Daoy (cell line): ENCODE data around the gene ZFP64. TPM values are rescaled to one million over a fixed set of nuclear protein-coding genes. Genes with fewer than 3 reads are reported as not detected.

Source experiments
- DNase-seq: peaks from one replicate; pipeline ENCODE4 v3.0.0-alpha.2; 2015; ENCODE audit warnings: low read depth
- total RNA-seq: library from RNA; depleted of rRNA; stranded (reverse); fragments of >200 nt; shearing (Covaris generic); gene quantifications from 2 replicates; pipeline ENCODE4 v1.2.3, GENCODE V29; 2014

Gene ZFP64
- total RNA-seq, 1 experiment from 2014 or later = 17.8 TPM

DNA sequence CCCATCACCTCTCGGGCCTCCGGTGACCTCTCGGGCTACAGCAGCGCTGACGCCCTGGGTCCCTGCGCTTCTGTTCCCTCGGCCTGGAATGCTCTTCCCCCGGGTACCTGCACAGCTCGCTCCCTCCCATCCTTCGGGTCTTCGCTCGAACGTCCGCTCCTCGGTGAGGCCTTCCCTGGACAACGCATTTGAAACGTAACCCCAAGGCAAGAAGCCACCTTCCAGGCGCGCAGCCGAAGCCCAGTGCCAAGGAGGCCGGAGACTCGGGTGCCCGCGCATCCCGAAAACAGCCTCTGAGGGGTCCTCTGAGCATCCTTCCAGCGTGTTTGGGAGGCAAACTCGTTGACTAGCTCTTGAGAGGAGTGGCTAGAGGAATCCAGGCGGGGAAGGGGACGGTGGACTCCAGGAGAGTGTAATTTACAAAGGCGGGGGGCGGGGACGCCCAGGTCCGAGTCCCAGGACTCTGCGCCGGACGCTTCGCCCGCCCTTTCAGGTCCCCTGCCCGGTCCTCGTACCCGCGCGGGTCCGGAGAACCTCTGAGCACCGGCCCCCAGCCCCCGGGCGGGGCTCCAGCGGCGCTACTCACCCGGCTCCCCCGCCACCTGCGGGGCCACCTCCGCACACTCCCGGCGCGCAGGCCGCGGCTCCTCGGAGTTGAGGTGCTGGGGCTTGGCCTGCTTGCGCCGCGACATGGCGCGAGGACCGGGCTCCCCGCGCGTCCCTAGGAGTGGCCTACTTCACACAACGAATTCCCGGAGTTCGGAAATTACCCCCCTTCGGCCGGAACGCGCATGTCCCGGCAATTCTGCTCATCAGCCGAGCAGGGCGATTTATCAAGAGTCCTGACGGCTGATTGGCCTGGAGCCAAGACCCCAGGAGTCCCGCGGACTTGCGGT is 86.8 kb downstream of the ZFP64 start:
- DNase-seq = peak; percentile 49

DNA sequence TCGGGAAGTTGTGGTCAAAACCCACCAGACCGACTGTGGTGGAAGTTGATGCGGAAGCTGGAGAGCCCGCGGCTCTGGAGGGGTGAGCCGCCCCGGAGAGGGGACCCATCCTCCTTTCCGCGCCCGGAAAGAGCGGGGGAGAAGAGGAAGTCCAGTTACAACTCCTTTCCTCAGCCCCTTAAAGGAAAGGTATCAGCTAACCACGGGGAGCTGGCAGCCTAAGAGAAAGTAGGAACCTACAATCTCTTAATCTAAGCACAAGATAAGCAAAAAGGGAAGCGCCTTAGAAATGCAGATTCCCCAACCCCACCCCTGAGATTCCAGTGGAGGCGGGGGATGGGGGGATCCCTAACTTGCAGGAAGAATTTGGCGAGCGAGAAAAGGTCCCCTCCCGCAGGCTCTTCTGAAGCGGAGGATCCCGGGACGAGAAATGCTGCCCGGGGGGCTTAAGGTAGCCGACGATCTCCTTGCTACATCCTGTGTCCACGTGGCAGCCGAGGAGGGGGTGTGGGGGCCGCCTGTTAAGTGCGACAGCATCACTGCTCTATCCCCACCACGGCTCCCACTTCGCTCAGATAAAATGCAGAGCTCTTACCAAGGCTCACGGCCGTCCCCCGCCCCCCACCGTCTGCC is 87.5 kb downstream of the ZFP64 start:
- peak; percentile 37 for DNase-seq

DNA sequence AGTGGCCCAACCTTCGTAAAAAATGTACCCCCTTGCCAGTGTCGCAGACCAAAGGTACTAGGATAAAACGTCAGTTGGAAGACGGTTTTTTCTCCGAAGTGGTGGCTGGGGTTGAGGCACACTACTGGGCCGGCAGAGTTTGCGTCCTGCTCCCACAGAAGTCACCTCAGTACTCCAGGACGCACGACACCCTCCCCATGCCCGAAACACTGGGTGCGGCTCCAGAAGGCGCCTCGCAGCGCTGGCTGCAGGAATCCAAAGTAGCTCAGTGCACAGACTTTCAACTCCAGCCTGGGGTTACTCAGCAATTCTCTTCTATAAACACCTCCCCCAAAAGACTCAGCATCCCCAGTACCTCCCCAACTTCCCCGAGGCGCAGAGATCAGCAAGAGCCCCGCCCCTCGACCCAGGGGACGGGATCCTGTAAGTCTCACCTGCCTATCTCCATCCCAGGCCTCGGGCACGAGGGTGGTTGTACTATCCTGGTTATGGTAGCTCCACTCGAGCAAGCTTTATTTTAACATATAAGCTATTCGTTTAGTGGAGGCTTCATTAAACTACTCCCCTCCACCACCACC is 88.2 kb downstream of the ZFP64 start:
- DNase-seq = peak; percentile 35

DNA sequence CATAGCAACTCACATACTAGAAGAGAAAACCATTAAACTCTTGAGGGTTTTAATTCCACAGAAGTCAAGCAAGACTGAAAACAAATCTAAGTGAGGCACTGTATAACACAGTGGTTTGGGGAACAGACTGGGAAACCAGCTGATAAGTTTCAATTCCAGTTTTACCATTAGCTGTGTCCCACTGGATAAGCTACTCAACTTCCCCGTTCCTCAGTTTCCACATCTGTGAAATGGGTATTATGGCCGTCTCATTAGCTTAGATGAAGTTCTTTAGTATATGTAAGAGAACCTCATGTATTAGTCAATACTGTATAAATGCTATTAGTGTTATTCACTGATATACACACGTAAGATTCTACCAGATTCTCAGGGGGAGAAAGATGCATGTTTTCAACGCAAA is 89.0 kb downstream of the ZFP64 start:
- DNase-seq = no peak

DNA sequence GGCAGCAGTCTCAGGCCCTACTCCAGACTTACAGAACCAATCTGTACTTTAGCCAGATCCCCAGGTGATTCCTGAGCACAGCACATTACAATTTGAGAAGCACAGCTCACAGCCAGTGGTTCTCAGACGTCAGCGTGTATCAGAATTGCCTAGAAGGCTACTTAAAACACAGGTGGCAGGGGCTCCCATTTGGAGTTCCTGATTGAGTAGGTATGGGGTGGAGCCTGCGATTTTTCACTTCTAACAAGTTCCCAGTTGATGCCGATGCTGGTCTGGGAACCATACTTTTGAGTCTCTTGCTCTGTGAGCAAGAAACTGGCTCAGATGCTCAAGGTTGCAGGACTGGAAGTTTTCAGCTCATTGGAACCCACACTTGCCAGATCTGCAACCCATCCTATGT is 89.5 kb downstream of the ZFP64 start:
- no peak for DNase-seq
